Stimulated activated CD4-positive, alpha-beta T cell treated with anti-CD3 and anti-CD28 coated beads, Interleukin-4, amount 100 ng/mL, for 48 hours (primary cell): ENCODE results near the gene THADA.
A peak's percentile ranks its signal among the peaks of the same experiment; 100 is the strongest.
"Not testable (repeated sequence)": the region's sequence is repeated elsewhere in the genome, so short reads cannot be mapped to it uniquely, and the experiment has no call there.

Experiments
- DNase-seq, 2 donors: peaks; one replicate each; pipeline ENCODE4 v3.0.0-alpha.2; 2020; ENCODE audit warnings: low read depth in 2 of 2

THADA gene

DNA sequence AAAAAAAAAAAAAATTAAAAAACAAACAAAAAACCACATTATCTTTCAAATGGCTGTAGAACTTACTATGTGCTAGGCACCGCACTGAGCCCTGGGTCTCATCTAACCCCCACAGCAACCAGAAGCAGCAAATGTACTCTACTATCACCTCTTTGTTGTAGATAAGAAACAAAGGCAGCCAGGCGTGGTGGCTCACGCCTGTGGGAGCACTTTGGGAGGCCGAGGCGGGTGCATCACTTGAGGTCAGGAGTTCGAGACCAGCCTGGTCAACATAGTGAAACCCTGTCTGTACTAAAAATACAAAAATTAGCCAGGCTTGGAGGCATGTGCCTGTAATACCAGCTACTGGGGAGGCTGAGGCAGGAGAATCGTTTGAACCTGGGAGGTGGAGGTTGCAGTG, 406.0 kb downstream of the THADA start:
- not testable (repeated sequence) for DNase-seq

DNA sequence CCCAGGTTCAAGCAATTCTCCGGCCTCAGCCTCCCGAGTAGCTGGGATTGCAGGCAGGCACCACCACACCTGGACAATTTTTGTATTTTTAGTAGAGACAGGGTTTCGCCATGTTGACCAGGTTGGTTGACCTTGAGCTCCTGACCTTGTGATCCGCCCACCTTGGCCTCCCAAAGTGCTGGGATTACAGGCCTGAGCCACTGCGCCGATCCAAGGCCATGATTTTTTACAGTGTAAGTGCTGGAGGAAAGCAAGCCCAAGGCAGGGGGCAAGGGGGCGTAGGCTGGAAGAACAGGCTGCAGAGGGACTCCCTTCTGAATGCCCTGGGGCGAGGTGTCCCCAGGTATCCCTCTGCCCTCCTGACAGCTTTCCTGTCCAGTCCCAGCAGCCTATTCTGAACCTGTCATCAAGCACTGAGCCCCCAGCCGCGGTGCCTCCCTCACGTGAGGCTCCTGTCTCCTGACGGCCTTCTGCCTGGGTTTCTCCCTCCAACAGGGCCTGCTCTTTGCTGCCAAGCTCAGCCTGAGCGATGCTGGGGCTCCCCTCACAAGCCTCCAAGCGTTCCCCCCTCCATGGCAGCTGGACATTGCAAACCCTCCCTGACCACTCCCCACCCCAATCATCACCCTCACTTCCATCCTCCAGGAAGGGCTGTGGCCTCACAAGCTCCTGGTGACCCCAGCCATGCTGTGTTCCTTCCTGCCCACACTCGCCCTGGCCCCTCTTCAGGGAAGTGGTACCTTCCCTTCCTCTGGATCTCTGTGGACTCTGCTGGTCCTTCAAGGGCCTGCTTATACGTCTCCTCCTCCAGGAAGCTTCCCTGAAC, 407.1 kb downstream of the THADA start:
- DNase-seq: no peak

DNA sequence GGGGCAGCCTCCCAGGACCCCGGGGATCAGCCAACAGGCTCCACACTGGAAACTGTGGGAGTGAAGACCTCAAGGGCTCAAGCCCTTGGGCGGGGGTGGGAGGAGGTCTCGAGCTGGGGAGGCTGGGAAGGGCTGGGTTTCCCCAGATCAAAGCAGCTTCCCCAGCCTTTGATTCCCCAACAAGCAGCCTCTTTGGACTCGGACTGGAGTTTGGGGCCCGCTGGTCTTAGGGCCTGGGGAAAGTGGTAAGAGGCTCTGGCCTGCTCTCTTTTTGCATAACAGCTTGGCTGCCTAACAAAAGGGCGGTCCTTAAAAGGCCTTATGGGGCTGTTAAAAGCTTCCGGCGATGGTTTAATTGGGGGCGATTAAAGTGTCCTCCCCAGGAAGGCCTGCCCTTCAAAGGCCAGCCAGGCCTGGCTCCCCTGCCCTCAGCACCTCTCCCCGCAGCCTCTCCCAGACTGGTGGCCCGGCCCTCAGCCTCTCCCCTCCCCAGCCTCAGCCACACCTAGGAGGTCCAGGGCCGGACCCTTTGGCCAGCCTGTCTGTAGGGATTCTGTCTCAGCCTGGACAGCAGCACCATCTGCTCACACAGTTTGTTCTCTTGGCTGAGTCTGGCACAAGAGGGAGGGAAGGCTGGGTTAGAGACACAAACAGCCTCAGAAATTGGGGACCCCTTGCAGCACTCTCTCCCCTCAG, 409.0 kb downstream of the THADA start:
- no peak for DNase-seq

DNA sequence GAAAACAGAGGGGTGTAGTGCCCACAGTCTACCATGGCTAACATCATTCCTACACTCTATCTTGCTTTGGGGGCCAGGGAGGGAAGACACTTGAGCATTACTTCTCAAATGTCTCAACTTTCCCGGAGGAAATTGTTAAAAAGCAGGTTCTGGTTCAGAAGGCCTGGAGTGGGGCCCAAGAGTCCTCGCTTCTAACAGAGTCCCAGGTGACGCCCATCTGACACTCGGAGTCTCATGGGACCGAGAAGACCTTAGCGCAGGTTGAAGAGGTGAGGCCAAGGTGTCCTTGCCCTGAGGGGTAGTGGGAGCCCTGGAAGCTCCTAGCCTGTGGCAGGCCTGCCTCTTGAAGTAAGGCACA, 409.5 kb downstream of the THADA start:
- no peak for DNase-seq

DNA sequence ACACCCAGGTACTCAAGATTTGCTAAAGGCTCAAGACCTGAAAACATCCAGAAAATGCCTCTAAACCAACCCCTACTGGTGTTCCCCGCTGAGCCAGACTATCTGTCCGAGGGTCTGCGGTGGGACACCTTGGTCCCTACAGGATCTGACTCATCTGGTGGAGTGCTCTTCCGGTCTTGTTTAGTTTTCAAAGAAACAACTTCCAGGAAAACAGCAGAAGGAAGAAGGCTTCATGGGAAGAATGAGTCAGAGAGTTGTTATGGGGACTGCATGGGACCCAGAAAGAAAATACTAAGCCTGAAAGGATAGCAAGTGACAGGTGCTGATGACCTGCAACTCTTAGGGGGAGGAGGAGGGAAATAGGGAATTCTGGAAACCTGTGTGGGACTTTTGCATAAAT, 410.7 kb downstream of the THADA start:
- no peak for DNase-seq

DNA sequence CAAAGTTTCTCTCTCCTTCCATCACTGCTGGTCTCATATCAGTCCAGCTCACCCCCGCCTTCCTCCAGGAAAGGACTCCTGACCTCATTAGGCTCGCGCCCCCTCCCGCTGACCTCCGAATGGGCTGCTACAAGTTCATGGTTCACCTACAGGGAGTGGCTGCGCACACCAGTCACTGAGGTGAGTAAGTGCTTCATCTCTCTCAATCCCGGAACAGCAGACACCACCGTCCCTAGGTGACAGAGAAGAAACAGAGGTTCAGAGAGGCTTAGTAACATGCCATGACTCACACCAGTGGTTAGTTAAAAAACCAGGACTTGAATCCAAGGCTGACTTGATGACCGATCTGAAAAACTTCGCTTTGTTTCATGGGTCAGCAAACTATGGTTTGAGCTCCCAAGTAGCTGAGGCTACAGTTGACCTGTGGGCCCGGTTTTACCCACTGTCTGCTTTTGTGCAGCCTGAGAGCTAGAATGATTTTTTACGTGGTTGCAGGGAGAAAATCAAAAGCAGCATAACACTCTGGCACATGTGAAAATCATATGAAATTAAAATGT, 411.4 kb downstream of the THADA start:
- DNase-seq: peak in 1 of 2 donors; percentile 49

DNA sequence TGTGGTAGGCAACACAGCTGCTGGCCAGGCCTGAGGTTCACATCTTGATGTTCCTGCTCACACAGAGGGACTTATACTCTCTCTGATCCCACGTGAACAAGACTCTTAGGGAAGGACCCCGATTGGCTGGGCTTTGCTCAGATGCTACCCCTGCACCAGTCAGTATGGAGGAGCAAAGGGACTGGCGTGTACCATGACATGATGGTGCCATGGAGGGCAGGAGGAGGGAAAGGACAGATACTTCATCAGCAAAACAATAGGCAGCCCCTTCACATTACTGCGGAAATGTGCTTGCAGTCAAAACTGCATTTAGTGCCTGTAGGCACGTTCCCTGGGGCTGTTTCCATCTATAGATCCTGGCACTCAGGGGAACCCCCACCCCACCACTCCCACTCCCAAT, 412.1 kb downstream of the THADA start:
- DNase-seq: no peak

DNA sequence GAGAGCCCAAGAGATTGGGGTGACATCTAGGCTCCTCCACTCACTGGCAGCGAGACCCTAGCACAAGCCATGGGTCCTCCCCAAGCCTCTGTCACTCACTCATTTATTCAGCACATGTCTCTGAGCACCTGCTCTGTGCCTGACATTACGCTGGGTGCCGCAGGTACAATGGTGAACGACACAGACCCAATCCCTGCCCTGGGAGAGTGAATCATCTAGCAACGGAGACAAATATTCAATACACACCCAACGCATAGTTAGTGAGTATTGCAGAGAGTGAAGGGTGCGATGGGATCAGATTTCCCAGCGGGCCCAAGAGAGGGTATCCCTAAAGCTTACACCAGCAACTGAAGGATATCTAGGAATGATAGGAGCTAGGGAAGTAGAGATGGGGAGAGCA, 414.9 kb downstream of the THADA start:
- DNase-seq: no peak
